Thyroid gland (tissue), 4 donors: ENCODE data around the gene FAM13C. TPM values are rescaled to one million over a fixed set of nuclear protein-coding genes. Genes with fewer than 3 reads are reported as not detected.

Experiments
- DNase-seq, 2 donors: peaks; one replicate each; pipeline ENCODE4 v3.0.0-alpha.2; 2019
- H3K27ac ChIP-seq, 3 donors: fragments of 200-600 bp; sonication (generic); 1 replicate in 2 of 3; 2 replicates in 1 of 3; pipeline ENCODE4 v1.5.1; 2016 to 2019; ENCODE audit warnings: mild to moderate bottlenecking in 1 of 3, moderate library complexity in 1 of 3
- H3K27me3 ChIP-seq: fragments of 200-600 bp; sonication (generic); one replicate; pipeline ENCODE4 v1.5.1; 2019
- H3K36me3 ChIP-seq, 2 donors: fragments of 200-600 bp; sonication (generic); one replicate each; pipeline ENCODE4 v1.5.1; 2016 to 2019
- H3K4me1 ChIP-seq, 2 donors: fragments of 200-600 bp; sonication (generic); one replicate each; pipeline ENCODE4 v1.5.1; 2017 to 2019
- H3K4me3 ChIP-seq, 3 donors: fragments of 200-600 bp; sonication (generic); replicated peaks in 1 of 3; 1 replicate in 2 of 3; 2 replicates in 1 of 3; pipeline ENCODE4 v1.5.1; 2016; ENCODE audit warnings: mild to moderate bottlenecking in 1 of 3
- H3K9me3 ChIP-seq: fragments of 200-600 bp; sonication (generic); one replicate; pipeline ENCODE4 v1.5.1; 2017
- POLR2A ChIP-seq, 2 donors: fragments of 450-650 bp; IDR thresholded peaks; one replicate each; pipeline ENCODE4 v1.6.1; 2017; ENCODE audit warnings: antibody characterized with exemption in 2 of 2, mild to moderate bottlenecking in 2 of 2, moderate library complexity in 1 of 2
- WGBS, 2 donors: methylation state at CpG; one replicate each; pipeline ENCODE4 v1.1.5; 2017; 5-methylcytosine and 5-hydroxymethylcytosine counted together
- intact Hi-C: fragments of 100-400 bp; cut with DNase I; formaldehyde crosslinking; loops from one replicate; pipeline ENCODE4 v1.15.1; 2023
- total RNA-seq, 4 donors: library from RNA; depleted of rRNA; stranded (reverse); fragments of >200 nt; gene quantifications; one replicate each; pipeline ENCODE4 v1.2.3, GENCODE V29; 2016
- TF ChIP-seq, protein P1 (sequence below), 6 experiments: fragments of 200-600 bp in 3 of 6; fragments of 450-650 bp in 3 of 6; sonication (generic) in 3 of 6; IDR thresholded peaks; one replicate each; pipeline ENCODE4 v1.5.1; 2016 to 2019; ENCODE audit warnings: antibody characterized with exemption in 6 of 6, mild to moderate bottlenecking in 2 of 6, inconsistent platforms in 1 of 6, moderate library complexity in 1 of 6

FAM13C gene
- total RNA-seq, 4 donors from 2014 or later = 11.3 to 16.5 (median 14.3) TPM

DNA sequence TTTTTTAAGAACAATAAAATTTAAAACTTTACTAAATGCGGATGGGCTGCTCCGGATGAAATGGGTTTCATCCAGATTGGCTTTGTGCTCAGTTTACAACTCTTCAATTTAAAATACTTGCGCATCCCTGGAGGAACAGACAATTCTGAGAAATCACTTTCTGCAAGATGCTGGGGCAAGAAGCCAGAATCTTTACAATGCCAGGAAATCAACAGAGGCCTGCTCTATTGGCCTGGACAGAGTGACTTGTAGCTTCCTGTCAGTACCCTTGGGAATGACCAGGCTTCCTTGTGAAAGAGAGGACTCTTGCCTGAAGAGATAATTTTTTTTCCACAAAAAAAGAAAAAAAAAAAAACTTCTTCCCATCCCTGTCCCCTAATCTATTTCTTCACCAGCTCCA lies 3.9 kb upstream of the FAM13C start:
- Histone ChIP-seq H3K4me3 (no peak overlapping the region), H3K4me1 (peaks cover 7 to 11% of the 10 kb centered on the region in 2 donors), H3K9me3 (no peaks in the 10 kb centered on the region), H3K36me3 (no peaks in the 10 kb centered on the region), H3K27ac (no peak overlapping the region), H3K27me3 (no peaks in the 10 kb centered on the region)
- TF ChIP-seq, protein P1, sequence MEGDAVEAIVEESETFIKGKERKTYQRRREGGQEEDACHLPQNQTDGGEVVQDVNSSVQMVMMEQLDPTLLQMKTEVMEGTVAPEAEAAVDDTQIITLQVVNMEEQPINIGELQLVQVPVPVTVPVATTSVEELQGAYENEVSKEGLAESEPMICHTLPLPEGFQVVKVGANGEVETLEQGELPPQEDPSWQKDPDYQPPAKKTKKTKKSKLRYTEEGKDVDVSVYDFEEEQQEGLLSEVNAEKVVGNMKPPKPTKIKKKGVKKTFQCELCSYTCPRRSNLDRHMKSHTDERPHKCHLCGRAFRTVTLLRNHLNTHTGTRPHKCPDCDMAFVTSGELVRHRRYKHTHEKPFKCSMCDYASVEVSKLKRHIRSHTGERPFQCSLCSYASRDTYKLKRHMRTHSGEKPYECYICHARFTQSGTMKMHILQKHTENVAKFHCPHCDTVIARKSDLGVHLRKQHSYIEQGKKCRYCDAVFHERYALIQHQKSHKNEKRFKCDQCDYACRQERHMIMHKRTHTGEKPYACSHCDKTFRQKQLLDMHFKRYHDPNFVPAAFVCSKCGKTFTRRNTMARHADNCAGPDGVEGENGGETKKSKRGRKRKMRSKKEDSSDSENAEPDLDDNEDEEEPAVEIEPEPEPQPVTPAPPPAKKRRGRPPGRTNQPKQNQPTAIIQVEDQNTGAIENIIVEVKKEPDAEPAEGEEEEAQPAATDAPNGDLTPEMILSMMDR (IDR thresholded peaks at IDR 0.05) = no peak
- no peak for TF ChIP-seq POLR2A (IDR thresholded peaks at IDR 0.05)
- no peak for DNase-seq
- 61 to 80% methylated on average over 3 of the region's 3 CpGs for WGBS, 2 donors
- intact Hi-C loops = no loop called here

DNA sequence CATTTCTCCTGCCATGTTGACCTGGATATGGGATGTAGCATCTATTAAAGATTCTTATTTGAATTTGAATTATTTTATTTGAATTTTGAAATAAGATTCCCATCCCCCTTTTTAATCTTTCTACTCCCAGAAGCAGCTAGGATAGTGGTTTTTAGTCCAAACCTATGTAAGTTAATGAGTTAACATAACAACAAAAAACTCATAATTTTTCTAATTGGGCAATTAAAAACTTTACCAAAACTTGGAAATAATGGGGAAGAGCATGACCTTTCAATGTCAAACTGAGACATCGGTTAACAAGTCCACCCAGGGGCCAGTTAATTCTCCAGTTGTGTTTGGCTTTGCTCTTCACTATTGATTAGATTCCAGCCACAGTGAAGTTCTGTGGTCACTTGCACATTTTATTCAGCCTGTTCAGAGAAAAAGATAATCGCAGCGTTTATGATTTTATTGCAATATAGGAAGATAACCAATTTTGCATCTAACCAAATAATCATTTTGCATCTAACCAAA lies 1.2 kb upstream of the FAM13C start:
- no peaks in the 10 kb centered on the region for H3K36me3 ChIP-seq
- H3K27ac ChIP-seq = peak overlapping the region in 2 of 3 donors; percentile 73 to 88
- DNase-seq = no peak
- no peaks in the 10 kb centered on the region for H3K27me3 ChIP-seq
- intact Hi-C loops = no loop called here
- peaks cover 14 to 22% of the 10 kb centered on the region in 2 donors for H3K4me1 ChIP-seq
- TF ChIP-seq, protein P1 (IDR thresholded peaks at IDR 0.05) = no peak
- no peak for TF ChIP-seq POLR2A (IDR thresholded peaks at IDR 0.05)
- WGBS, 2 donors = 86 to 90% methylated on average over 3 of the region's 3 CpGs
- H3K9me3 ChIP-seq = no peaks in the 10 kb centered on the region
- H3K4me3 ChIP-seq = no peak overlapping the region

DNA sequence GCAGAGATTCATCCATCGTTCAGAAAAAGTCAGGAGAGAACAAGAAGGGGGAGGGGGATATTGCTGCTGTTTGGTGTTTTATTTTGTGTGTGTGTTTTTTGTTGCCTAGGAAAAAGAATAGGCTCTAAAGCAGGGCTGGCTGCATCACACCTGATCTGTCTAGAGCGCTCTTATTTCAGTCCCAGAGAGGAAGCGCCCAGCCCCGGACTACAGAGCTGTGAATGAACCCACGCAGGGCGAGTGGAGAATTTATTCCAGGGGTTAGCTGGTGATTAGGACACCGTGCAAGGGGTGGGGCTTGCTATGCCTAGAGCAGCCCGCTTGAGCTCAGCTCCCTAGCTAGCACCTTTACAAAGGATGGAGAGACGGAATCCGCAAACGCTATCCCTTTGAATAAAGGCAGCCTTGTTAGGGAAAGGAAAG lies 621 bp upstream of the FAM13C start:
- H3K4me1 ChIP-seq = peaks cover 14 to 22% of the 10 kb centered on the region in 2 donors
- H3K36me3 ChIP-seq = no peaks in the 10 kb centered on the region
- peak overlapping the region in 2 of 3 donors; percentile 49 to 52 for H3K4me3 ChIP-seq
- no peaks in the 10 kb centered on the region for H3K9me3 ChIP-seq
- H3K27ac ChIP-seq = peak overlapping the region; percentile 73 to 88 (median 84)
- TF ChIP-seq POLR2A (IDR thresholded peaks at IDR 0.05) = peak in 1 of 2 donors; percentile 38
- TF ChIP-seq, protein P1 (IDR thresholded peaks at IDR 0.05) = no peak
- no peaks in the 10 kb centered on the region for H3K27me3 ChIP-seq
- peak; percentile 75 to 78 for DNase-seq
- WGBS, 2 donors = 2 to 4% methylated on average over 11 of the region's 11 CpGs
- intact Hi-C loops = no loop called here

DNA sequence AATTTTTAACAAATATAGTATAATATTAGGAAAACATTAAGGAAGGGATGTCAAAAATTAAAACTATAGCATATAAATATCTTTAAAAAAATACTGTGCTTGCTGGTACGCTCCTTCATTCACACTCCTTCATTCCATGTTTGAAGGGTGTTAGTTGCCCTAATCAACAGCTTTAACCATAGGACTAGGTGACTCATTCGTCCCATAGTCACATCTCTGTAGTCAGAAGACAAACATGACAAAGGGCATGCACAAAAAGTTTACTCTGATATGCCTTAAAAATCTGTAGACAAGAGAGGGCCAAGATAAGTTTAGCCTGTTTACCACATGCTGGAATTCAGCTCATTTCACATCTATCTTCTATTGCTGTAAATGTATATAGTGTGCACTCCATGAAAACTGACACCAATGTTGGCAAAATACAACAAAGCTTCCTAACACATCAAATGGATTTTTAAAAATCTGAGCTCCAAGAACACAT lies 646 bp downstream of the FAM13C start:
- H3K4me1 ChIP-seq = peaks cover 14 to 22% of the 10 kb centered on the region in 2 donors
- H3K9me3 ChIP-seq = no peaks in the 10 kb centered on the region
- TF ChIP-seq, protein P1 (IDR thresholded peaks at IDR 0.05) = no peak
- no peak for TF ChIP-seq POLR2A (IDR thresholded peaks at IDR 0.05)
- intact Hi-C loops = no loop called here
- no peaks in the 10 kb centered on the region for H3K36me3 ChIP-seq
- H3K27ac ChIP-seq = peak overlapping the region; percentile 73 to 88 (median 84)
- DNase-seq = no peak
- H3K4me3 ChIP-seq = peak overlapping the region in 2 of 3 donors; percentile 49 to 52
- no peaks in the 10 kb centered on the region for H3K27me3 ChIP-seq
- 55 to 67% methylated on average over 2 of the region's 2 CpGs for WGBS, 2 donors

DNA sequence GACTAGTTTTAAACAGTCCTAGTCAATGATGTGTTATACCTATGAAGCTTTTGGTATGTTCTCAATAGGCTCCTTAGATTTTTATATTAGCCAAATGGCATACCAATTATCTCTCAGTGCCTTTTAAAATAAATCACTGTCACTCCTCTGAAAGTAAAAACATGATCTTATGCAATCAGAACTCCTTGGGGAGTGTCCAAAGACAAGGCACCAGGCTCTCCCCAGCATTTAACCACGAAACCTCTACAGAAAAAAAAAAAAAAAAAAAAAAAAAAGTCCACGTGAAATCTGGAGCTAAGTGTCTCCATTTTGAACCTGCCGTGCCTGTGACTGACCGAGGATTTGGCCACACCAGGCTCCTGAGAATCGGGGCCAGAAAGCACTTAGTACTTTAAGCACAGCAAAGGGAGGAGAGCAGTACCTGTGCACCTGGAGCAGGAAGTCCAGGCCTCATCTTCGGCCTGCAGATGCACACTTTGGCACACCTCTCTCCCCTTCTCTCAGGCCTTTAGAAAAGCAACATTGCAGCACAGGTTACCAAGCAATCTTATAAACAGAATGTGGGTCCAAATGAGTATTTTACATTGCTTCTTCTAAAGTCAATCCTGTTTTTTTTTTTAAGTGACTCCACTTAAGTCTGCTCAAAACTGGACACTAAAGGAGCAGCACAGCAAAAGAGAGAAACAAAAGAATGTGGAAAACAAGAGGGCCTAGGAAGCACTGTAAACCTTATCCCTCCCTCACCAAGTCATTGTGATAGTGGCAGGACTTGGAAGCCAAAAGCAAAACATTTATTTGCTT lies 1.5 kb downstream of the FAM13C start:
- H3K4me1 ChIP-seq = peaks cover 14 to 22% of the 10 kb centered on the region in 2 donors
- H3K36me3 ChIP-seq = no peaks in the 10 kb centered on the region
- peak; percentile 44 to 58 for DNase-seq
- no peaks in the 10 kb centered on the region for H3K9me3 ChIP-seq
- no peaks in the 10 kb centered on the region for H3K27me3 ChIP-seq
- WGBS, 2 donors = 18 to 33% methylated on average over 6 of the region's 6 CpGs
- intact Hi-C loops = no loop called here
- no peak overlapping the region for H3K4me3 ChIP-seq
- peak overlapping the region; percentile 73 to 88 (median 84) for H3K27ac ChIP-seq
- peak in 1 of 2 donors; percentile 15 for TF ChIP-seq POLR2A (IDR thresholded peaks at IDR 0.05)
- TF ChIP-seq, protein P1 (IDR thresholded peaks at IDR 0.05) = no peak
